Progenitor cell of endocrine pancreas (in vitro differentiated cells): ENCODE results near the gene PPP1R9B. TPM values are rescaled to one million over a fixed set of nuclear protein-coding genes. Genes with fewer than 3 reads are reported as not detected.

Source experiments
- DNase-seq: peaks from one replicate; pipeline ENCODE4 v3.0.0; 2021; ENCODE audit warnings: low spot score; ENCODE audit not compliant: unreplicated experiment
- H3K27ac Mint-ChIP-seq: 2 replicates; pipeline ENCODE4 v1.8.0; 2021; ENCODE audit warnings: mild to moderate bottlenecking, moderate library complexity, mixed read lengths
- H3K27me3 Mint-ChIP-seq: 2 replicates; pipeline ENCODE4 v1.8.0; 2021; ENCODE audit warnings: mixed read lengths
- H3K36me3 Mint-ChIP-seq: 2 replicates; pipeline ENCODE4 v1.8.0; 2022; ENCODE audit warnings: mixed read lengths; ENCODE audit not compliant: insufficient read depth
- H3K4me1 Mint-ChIP-seq: 2 replicates; pipeline ENCODE4 v1.8.0; 2021; ENCODE audit warnings: low read depth, mixed read lengths
- H3K4me3 Mint-ChIP-seq: 2 replicates; pipeline ENCODE4 v1.8.0; 2021; ENCODE audit warnings: low read depth, mild to moderate bottlenecking, moderate library complexity, mixed read lengths
- H3K9me3 Mint-ChIP-seq: 2 replicates; pipeline ENCODE4 v1.8.0; 2021; ENCODE audit warnings: low read depth, mixed read lengths
- total RNA-seq: library from RNA; stranded (reverse); gene quantifications from 2 replicates; pipeline ENCODE4 v1.2.1, GENCODE V29; 2021
- TF ChIP-seq, protein P1 (sequence below): fragments of 200-600 bp; sonication (generic); IDR thresholded peaks from one replicate; pipeline ENCODE4 v1.5.0; 2021; ENCODE audit warnings: antibody characterized with exemption, mild to moderate bottlenecking; ENCODE audit not compliant: unreplicated experiment

The PPP1R9B gene
- total RNA-seq, 1 donor from 2014 or later: 35.7 TPM

DNA sequence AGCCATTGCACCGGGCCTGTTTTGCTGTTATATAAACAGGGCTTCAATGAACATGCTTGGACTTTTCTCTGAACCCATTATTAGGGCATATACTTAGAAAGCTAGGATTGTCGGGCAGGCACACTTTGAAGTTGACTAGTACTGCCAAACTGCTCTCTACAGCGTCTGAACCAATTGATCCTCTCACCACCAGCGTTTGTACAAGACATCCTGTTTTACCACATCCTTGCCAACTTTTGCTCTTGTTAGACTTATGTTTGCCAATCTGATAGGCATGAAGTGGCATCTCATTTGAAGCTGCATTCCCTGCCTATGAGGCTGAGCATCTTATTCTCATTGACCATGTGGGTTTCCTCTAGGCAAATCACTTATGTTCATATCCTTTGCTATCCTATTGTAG, 7.4 kb upstream of the PPP1R9B start:
- Mint-ChIP-seq H3K36me3 (no peaks in the 10 kb centered on the region), H3K4me1 (peaks cover 7% of the 10 kb centered on the region), H3K4me3 (no peak overlapping the region), H3K9me3 (no peaks in the 10 kb centered on the region), H3K27ac (no peak overlapping the region), H3K27me3 (peaks cover 25% of the 10 kb centered on the region)
- TF ChIP-seq, protein P1, sequence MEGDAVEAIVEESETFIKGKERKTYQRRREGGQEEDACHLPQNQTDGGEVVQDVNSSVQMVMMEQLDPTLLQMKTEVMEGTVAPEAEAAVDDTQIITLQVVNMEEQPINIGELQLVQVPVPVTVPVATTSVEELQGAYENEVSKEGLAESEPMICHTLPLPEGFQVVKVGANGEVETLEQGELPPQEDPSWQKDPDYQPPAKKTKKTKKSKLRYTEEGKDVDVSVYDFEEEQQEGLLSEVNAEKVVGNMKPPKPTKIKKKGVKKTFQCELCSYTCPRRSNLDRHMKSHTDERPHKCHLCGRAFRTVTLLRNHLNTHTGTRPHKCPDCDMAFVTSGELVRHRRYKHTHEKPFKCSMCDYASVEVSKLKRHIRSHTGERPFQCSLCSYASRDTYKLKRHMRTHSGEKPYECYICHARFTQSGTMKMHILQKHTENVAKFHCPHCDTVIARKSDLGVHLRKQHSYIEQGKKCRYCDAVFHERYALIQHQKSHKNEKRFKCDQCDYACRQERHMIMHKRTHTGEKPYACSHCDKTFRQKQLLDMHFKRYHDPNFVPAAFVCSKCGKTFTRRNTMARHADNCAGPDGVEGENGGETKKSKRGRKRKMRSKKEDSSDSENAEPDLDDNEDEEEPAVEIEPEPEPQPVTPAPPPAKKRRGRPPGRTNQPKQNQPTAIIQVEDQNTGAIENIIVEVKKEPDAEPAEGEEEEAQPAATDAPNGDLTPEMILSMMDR: no peak
- no peak for DNase-seq

DNA sequence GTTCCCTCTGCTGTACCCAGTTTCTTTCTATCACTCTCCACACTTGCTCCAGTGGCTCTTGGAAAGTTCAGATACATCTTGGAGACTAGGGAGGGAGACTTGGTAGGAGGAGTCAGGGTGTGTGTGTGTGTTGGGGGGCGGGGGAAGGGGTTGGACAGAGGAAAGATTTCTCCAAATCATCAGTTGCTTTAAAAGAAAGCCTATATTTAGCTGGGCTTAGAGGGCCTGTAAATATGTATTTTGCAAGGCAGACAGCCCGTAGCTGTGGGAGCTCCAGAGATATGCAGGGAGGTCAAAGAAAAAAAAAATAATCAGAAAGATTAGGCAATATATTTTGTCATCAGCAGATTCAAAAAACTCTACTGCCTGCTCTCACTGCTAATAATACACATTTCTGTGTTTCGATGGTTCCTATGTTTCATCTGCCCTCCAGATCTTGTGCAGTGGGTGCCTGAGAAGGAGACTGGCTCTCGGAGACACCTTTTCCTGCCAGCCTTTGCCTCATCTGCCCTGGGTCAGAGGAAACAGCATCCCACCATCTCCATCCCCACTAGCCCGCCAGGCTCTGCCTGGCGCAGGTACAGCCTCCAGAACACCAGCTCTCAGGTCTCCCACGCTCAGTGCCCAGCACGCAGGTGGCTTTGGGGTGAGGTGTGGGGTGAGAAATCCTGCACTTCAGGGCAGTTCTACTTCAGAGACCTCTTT, 4.8 kb upstream of the PPP1R9B start:
- no peak overlapping the region for H3K27ac Mint-ChIP-seq
- peaks cover 9% of the 10 kb centered on the region for H3K27me3 Mint-ChIP-seq
- no peak for DNase-seq
- H3K4me3 Mint-ChIP-seq: no peak overlapping the region
- peaks cover 1% of the 10 kb centered on the region for H3K4me1 Mint-ChIP-seq
- TF ChIP-seq, protein P1: no peak
- H3K36me3 Mint-ChIP-seq: no peaks in the 10 kb centered on the region
- H3K9me3 Mint-ChIP-seq: no peaks in the 10 kb centered on the region

DNA sequence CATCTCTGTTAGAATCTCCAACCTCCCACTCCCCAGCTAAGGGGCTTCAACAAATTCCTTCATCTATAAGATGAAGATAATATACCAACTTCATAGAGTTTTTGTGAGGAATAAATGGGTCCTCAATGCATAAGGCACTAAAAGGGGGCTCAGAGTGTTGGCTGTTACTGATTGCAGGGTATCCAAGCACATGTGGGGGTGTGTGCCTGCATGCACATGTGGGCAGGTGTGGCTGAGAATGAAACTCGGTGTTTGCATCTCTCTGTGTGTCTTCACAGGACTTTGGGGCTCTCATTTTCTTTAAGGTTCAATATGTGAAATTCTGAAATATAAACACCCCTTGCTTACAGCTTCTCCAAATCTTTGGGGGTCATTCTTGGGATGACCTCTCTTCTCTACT, 4.1 kb upstream of the PPP1R9B start:
- Mint-ChIP-seq H3K27me3 (peaks cover 2% of the 10 kb centered on the region), H3K4me1 (peaks cover 1% of the 10 kb centered on the region), H3K4me3 (no peak overlapping the region), H3K36me3 (no peaks in the 10 kb centered on the region), H3K9me3 (no peaks in the 10 kb centered on the region), H3K27ac (no peak overlapping the region)
- DNase-seq: no peak
- TF ChIP-seq, protein P1: no peak

DNA sequence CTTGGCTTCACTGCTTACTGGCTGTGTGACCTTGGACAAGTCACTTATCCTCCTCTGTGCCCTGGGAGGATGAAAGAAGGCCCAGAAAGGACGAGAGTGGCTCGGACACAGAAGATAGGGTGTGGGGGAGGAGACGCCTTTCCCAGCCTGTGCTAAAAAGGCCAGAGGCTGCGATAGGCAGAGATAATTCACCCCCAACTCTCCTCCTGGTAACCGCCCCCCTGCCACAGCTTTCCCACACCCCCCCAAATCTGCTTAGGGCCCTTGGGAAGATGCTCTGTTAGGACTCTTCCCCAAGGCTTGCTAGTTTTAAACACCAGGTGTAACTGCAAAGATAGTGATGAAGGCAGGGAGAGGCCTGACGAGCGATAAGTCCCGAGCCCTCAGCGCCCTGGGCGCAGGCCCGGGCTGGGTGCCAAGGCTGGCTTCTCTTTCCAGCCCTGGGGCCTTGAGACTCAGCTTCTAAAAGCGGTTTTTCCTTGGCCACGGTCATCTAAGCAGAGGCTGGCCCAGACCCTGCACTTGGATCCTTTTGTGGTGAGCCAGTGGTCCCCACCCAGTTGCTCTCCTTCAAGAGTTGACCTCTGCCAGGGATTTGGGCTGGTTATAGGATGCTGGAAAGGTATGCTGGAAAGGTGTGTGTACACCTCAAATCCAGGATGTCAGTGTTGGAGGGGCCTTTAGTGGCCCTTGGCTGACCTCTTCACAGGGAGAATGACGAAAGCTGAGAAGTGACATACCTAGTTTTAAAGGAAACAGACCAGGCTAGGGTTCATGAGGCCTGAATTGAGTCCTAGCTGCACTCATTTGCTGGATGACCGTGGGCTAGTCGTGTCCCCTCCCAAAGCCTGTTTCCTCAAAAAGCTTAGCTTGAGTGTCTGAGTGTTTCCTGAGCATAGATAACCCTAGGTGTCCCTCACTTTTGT, 3.4 kb upstream of the PPP1R9B start:
- H3K9me3 Mint-ChIP-seq: no peaks in the 10 kb centered on the region
- TF ChIP-seq, protein P1: no peak
- no peaks in the 10 kb centered on the region for H3K36me3 Mint-ChIP-seq
- no peaks in the 10 kb centered on the region for H3K27me3 Mint-ChIP-seq
- peaks cover 1% of the 10 kb centered on the region for H3K4me1 Mint-ChIP-seq
- H3K4me3 Mint-ChIP-seq: no peak overlapping the region
- DNase-seq: no peak
- H3K27ac Mint-ChIP-seq: no peak overlapping the region

DNA sequence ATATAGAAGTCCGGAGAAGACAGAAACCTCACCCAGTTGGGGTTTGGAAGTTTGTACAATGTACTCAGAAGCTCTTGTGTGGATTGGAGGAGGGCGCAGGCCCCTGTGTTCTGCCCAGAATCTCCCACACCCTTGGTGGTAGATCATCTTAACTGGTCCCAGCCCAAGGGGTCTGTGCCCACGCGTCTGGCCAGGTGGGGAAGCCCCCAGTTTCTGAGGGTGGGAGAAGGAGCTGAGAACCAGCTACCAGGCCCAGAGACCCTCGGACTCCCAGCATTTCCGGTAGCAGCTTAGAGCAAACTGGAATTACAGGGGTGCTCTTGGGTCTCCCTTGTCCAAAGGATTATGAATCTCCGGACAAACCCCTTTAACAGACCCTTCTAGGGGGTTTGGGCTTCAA, 2.3 kb upstream of the PPP1R9B start:
- H3K36me3 Mint-ChIP-seq: no peaks in the 10 kb centered on the region
- H3K4me3 Mint-ChIP-seq: no peak overlapping the region
- H3K9me3 Mint-ChIP-seq: no peaks in the 10 kb centered on the region
- TF ChIP-seq, protein P1: no peak
- H3K27me3 Mint-ChIP-seq: no peaks in the 10 kb centered on the region
- peaks cover 7% of the 10 kb centered on the region for H3K4me1 Mint-ChIP-seq
- H3K27ac Mint-ChIP-seq: no peak overlapping the region
- DNase-seq: no peak
